Measurements from ENCODE around the gene TMPRSS13.

Gene TMPRSS13

DNA sequence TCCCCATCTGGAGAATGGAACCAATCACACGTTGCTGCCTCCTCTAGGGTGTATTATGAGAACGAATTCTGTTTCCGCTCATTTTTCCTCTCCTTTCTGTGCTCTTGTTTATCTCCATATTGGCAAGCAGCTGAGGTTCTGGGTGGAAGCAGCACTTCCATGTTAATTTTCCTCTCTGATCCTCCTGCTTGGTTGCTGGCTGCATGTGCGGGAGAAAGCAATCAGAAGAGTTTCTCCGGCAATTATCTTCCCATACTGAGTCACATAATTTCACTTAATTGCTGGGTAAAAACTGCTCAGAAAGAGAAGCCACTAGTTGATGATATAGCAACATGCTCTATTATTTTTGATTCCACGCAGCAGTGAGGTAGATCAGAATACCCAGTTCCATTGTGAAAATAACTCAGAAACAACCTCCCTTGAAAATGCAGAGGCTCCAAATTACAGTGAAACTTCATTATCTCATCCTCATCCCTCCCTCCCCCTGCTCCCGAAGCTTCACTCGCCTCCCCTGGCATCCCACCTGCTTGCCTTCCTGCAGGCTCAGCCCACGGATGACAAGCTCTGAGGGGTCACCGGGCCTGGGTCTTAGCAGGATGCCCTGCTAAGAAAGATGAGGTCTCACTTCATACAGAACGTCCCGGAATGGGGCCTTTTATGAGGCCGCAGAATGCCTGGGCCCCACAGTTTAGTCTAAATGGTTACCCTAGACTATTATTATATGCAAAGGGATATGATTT is 73.1 kb downstream of the TMPRSS13 start:
- no peaks in the 10 kb centered on the region for H3K9me3 ChIP-seq (ENCODE audit: insufficient read depth, low read length, severe bottlenecking)
- no peak for ATAC-seq (ENCODE audit: insufficient read depth, low read depth)
- H3K4me1 ChIP-seq (ENCODE audit: insufficient read depth, low read length), result no peaks in the 10 kb centered on the region
- H3K27me3 ChIP-seq (ENCODE audit: insufficient read depth, low read length, poor library complexity), result no peaks in the 10 kb centered on the region
- peaks cover 30% of the 10 kb centered on the region for H4K20me1 ChIP-seq (ENCODE audit: insufficient read depth, low read length)
- H3K9ac ChIP-seq (ENCODE audit: low read depth, low read length), result no peak overlapping the region
- no peak overlapping the region for H3K27ac ChIP-seq (ENCODE audit: low read length)
- TF ChIP-seq EZH2 (IDR thresholded peaks at IDR 0.05; ENCODE audit: borderline replicate concordance, low read depth, low read length, severe bottlenecking), result no peak
- TF ChIP-seq, protein P1, sequence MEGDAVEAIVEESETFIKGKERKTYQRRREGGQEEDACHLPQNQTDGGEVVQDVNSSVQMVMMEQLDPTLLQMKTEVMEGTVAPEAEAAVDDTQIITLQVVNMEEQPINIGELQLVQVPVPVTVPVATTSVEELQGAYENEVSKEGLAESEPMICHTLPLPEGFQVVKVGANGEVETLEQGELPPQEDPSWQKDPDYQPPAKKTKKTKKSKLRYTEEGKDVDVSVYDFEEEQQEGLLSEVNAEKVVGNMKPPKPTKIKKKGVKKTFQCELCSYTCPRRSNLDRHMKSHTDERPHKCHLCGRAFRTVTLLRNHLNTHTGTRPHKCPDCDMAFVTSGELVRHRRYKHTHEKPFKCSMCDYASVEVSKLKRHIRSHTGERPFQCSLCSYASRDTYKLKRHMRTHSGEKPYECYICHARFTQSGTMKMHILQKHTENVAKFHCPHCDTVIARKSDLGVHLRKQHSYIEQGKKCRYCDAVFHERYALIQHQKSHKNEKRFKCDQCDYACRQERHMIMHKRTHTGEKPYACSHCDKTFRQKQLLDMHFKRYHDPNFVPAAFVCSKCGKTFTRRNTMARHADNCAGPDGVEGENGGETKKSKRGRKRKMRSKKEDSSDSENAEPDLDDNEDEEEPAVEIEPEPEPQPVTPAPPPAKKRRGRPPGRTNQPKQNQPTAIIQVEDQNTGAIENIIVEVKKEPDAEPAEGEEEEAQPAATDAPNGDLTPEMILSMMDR (IDR thresholded peaks at IDR 0.05; ENCODE audit: borderline replicate concordance, extremely low read depth, low read length, poor library complexity, severe bottlenecking), result no peak
- no peak overlapping the region for H3K4me2 ChIP-seq (ENCODE audit: insufficient read depth, low read length)
- no peak overlapping the region for H3K4me3 ChIP-seq (ENCODE audit: low read depth in 1 of 2, low read length in 2 of 2)
- no peak for DNase-seq
- peaks cover 89% of the 10 kb centered on the region for H3K79me2 ChIP-seq (ENCODE audit: insufficient read depth, low read length)
- peaks cover 37% of the 10 kb centered on the region; the same call in 1 of the 2 replicates for H3K36me3 ChIP-seq (ENCODE audit: insufficient read depth, low read length)
- H2AFZ ChIP-seq (ENCODE audit: low read depth, low read length), result no peak overlapping the region

DNA sequence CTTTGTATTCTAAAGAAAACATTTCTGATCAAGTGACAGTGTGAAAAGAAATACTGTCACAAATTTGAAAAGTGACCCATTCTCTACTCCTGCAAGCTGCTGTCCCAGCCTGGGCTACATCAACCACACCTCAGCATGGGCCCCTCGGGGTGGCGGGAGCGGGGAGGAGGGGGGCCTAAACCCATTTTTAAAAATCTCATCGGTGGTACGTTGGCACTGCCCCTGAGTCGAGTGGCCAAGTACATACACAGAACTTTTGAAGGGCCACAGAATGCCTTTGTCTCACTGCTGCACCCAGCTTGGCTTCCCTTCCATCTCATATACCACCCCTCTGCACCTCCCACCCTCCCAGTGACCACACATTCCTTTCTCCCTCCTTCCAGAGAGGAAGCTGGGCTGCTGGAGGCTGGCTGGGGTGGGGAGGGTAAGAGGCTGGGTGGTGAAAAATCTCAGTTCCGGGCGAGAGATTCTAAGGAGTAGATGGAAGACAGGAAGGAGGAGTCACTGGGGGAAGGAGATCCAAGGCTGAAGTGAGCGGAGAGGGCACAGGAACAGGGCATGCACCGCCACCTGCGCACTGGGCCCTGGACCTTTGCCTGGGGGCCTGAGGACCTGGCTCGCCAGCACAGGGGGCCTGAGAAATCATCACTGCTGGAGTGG is 73.9 kb downstream of the TMPRSS13 start:
- TF ChIP-seq, protein P1 (IDR thresholded peaks at IDR 0.05; ENCODE audit: borderline replicate concordance, extremely low read depth, low read length, poor library complexity, severe bottlenecking), result no peak
- no peak for TF ChIP-seq EZH2 (IDR thresholded peaks at IDR 0.05; ENCODE audit: borderline replicate concordance, low read depth, low read length, severe bottlenecking)
- peaks cover 84% of the 10 kb centered on the region for H3K79me2 ChIP-seq (ENCODE audit: insufficient read depth, low read length)
- H3K9me3 ChIP-seq (ENCODE audit: insufficient read depth, low read length, severe bottlenecking), result no peaks in the 10 kb centered on the region
- H3K4me3 ChIP-seq (ENCODE audit: low read depth in 1 of 2, low read length in 2 of 2), result no peak overlapping the region
- H3K27me3 ChIP-seq (ENCODE audit: insufficient read depth, low read length, poor library complexity), result no peaks in the 10 kb centered on the region
- no peak overlapping the region for H3K9ac ChIP-seq (ENCODE audit: low read depth, low read length)
- peaks cover 24% of the 10 kb centered on the region for H4K20me1 ChIP-seq (ENCODE audit: insufficient read depth, low read length)
- DNase-seq (no peak), ATAC-seq (ENCODE audit: insufficient read depth, low read depth) (no peak)
- H3K4me1 ChIP-seq (ENCODE audit: insufficient read depth, low read length), result no peaks in the 10 kb centered on the region
- no peak overlapping the region for H2AFZ ChIP-seq (ENCODE audit: low read depth, low read length)
- H3K4me2 ChIP-seq (ENCODE audit: insufficient read depth, low read length), result no peak overlapping the region
- H3K36me3 ChIP-seq (ENCODE audit: insufficient read depth, low read length), result peaks cover 32% of the 10 kb centered on the region; the same call in 1 of the 2 replicates
- no peak overlapping the region for H3K27ac ChIP-seq (ENCODE audit: low read length)

DNA sequence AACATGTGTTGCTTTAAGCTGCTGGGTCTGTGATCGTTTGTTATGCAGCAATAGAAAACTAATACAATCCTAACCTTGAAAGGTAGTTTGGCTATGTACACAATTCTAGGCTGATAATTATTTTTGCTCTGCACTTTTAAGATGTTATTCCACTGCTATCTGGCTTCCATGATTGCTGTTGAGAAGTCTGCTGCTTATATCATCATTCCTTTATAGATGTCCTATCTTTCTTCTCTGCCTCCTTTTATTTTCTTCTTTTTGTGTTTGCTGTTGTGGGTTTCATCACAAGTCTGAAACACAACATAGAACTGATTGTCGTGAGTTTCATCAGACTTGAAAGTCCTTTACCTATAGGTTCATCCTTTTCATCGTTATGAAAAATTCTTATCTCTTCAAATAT is 76.9 kb downstream of the TMPRSS13 start:
- H3K4me3 ChIP-seq (ENCODE audit: low read depth in 1 of 2, low read length in 2 of 2), result no peak overlapping the region
- H3K79me2 ChIP-seq (ENCODE audit: insufficient read depth, low read length), result peaks cover 66% of the 10 kb centered on the region
- H3K36me3 ChIP-seq (ENCODE audit: insufficient read depth, low read length), result peaks cover 28% of the 10 kb centered on the region; the same call in 1 of the 2 replicates
- H3K9ac ChIP-seq (ENCODE audit: low read depth, low read length), result no peak overlapping the region
- TF ChIP-seq, protein P1 (IDR thresholded peaks at IDR 0.05; ENCODE audit: borderline replicate concordance, extremely low read depth, low read length, poor library complexity, severe bottlenecking), result no peak
- no peak for TF ChIP-seq EZH2 (IDR thresholded peaks at IDR 0.05; ENCODE audit: borderline replicate concordance, low read depth, low read length, severe bottlenecking)
- H3K27ac ChIP-seq (ENCODE audit: low read length), result no peak overlapping the region
- H4K20me1 ChIP-seq (ENCODE audit: insufficient read depth, low read length), result peaks cover 12% of the 10 kb centered on the region; the same call in 1 of the 2 replicates
- H3K4me2 ChIP-seq (ENCODE audit: insufficient read depth, low read length), result no peak overlapping the region
- H3K9me3 ChIP-seq (ENCODE audit: insufficient read depth, low read length, severe bottlenecking), result no peaks in the 10 kb centered on the region
- H3K27me3 ChIP-seq (ENCODE audit: insufficient read depth, low read length, poor library complexity), result no peaks in the 10 kb centered on the region
- no peak for ATAC-seq (ENCODE audit: insufficient read depth, low read depth)
- no peaks in the 10 kb centered on the region for H3K4me1 ChIP-seq (ENCODE audit: insufficient read depth, low read length)
- H2AFZ ChIP-seq (ENCODE audit: low read depth, low read length), result no peak overlapping the region
- no peak for DNase-seq
